SK-N-MC (cell line): ENCODE measurements around the gene TCERG1L.

Experiments
- EZH2 ChIP-seq: fragments of 200-600 bp; sonication (generic); IDR thresholded peaks from one replicate; pipeline ENCODE4 v1.6.1; 2017; ENCODE audit warnings: antibody characterized with exemption
- FOXP2 ChIP-seq: optimal IDR thresholded peaks from 2 replicates; pipeline ENCODE3; 2011; ENCODE audit warnings: mild to moderate bottlenecking, moderate library complexity; ENCODE audit not compliant: insufficient read depth; ENCODE audit errors: extremely low read length, control extremely low read depth
- POLR2AphosphoS5 ChIP-seq: IDR thresholded peaks from 2 replicates; pipeline ENCODE4 v1.6.1; 2012; ENCODE audit warnings: mild to moderate bottlenecking, low read depth, low read length, borderline replicate concordance

GRCh38 chr10:131047501-131047900 lies 264.0 kb downstream of the TCERG1L start:
- TF ChIP-seq POLR2AphosphoS5 = no peak
- no peak for TF ChIP-seq EZH2
- no peak for TF ChIP-seq FOXP2
